HFF-Myc (cell line): Measurements from ENCODE around the gene FBL.

Source experiments
- DNase-seq: peaks from one replicate; pipeline ENCODE4 v3.0.0-alpha.2; 2011; ENCODE audit warnings: low read depth; ENCODE audit errors: extremely low read depth
- H3K4me3 ChIP-seq: replicated peaks from 2 replicates; pipeline ENCODE4 v1.5.1; 2011; ENCODE audit warnings: low read depth, mild to moderate bottlenecking, control low read depth, low read length
- CTCF ChIP-seq: IDR thresholded peaks from 2 replicates; pipeline ENCODE4 v1.5.1; 2012; ENCODE audit warnings: mild to moderate bottlenecking, low read depth, low read length, control low read depth; ENCODE audit errors: missing control alignments

The FBL gene

GRCh38 chr19:39865186-39865585 is 19.0 kb upstream of the FBL start:
- TF ChIP-seq CTCF = no peak
- DNase-seq = no peak
- H3K4me3 ChIP-seq = no peak overlapping the region

- TF ChIP-seq CTCF = no peak
- DNase-seq = no peak
- H3K4me3 ChIP-seq = no peak overlapping the region
Measured at GRCh38 chr19:39864118-39864517, 17.9 kb upstream of the FBL start.

- no peak overlapping the region for H3K4me3 ChIP-seq
- no peak for DNase-seq
- TF ChIP-seq CTCF = no peak
Measured at GRCh38 chr19:39858541-39858940, 12.4 kb upstream of the FBL start.

- TF ChIP-seq CTCF = no peak
- no peak for DNase-seq
- H3K4me3 ChIP-seq = no peak overlapping the region
Measured at GRCh38 chr19:39852882-39853281, 6.7 kb upstream of the FBL start.

- no peak overlapping the region for H3K4me3 ChIP-seq
- no peak for TF ChIP-seq CTCF
- DNase-seq = no peak
Measured at GRCh38 chr19:39850892-39851291, 4.7 kb upstream of the FBL start.

- DNase-seq = no peak
- H3K4me3 ChIP-seq = no peak overlapping the region
- no peak for TF ChIP-seq CTCF
Measured at GRCh38 chr19:39848392-39848791, 2.2 kb upstream of the FBL start.

- no peak for TF ChIP-seq CTCF
- no peak overlapping the region for H3K4me3 ChIP-seq
- no peak for DNase-seq
Measured at GRCh38 chr19:39847525-39847924, 1.3 kb upstream of the FBL start.
